ENCODE results near the gene CMIP. TPM values are rescaled to one million over a fixed set of nuclear protein-coding genes. Genes with fewer than 3 reads are reported as not detected.

The CMIP gene
- total RNA-seq, 1 experiment from 2014 or later, result 68.0 TPM

- no peaks in the 10 kb centered on the region for H3K4me1 Mint-ChIP-seq (ENCODE audit: low read depth, unreplicated experiment)
- intact Hi-C loops (cut with micrococcal nuclease; ENCODE audit: unreplicated experiment), result no loop called here
- ChIA-PET CTCF (no interaction called here), POLR2A (no interaction called here)
- no peak for TF ChIP-seq CTCF (IDR thresholded peaks at IDR 0.05; ENCODE audit: insufficient read depth in 1 of 2, low read depth in 1 of 2, low read length in 1 of 2, severe bottlenecking in 1 of 2, unreplicated experiment in 1 of 2)
- H3K9me3 ChIP-seq, result no peaks in the 10 kb centered on the region
- no peak overlapping the region for H3K4me3 ChIP-seq (ENCODE audit: low read depth, low read length)
- no TSS peak for BruUV-seq (replicated peaks)
- no peaks in the 10 kb centered on the region for H3K4me1 ChIP-seq
- H3K4me3 Mint-ChIP-seq (ENCODE audit: unreplicated experiment), result no peak overlapping the region
- no peak overlapping the region for H3K27ac Mint-ChIP-seq (ENCODE audit: unreplicated experiment)
- no peaks in the 10 kb centered on the region for H3K9me3 Mint-ChIP-seq (ENCODE audit: unreplicated experiment)
- DNase-seq, result no peak
- H3K27me3 Mint-ChIP-seq (ENCODE audit: insufficient read depth, unreplicated experiment), result no peaks in the 10 kb centered on the region
- H3K36me3 ChIP-seq (ENCODE audit: control insufficient read depth, insufficient read depth, low read length), result 0 out of 2 replicates have a peak, but pooled peaks cover 2% of the 10 kb centered on the region
- no peaks in the 10 kb centered on the region for H3K27me3 ChIP-seq (replicated peaks; ENCODE audit: control insufficient read depth, insufficient read depth, low read length)
- peaks cover 13% of the 10 kb centered on the region for H3K36me3 Mint-ChIP-seq (ENCODE audit: insufficient read depth, unreplicated experiment)
Measured at GRCh38 chr16:81626181-81626674, 181.6 kb downstream of the CMIP start.

GRCh38 chr16:81627024-81627423 is 182.4 kb downstream of the CMIP start:
- no peaks in the 10 kb centered on the region for H3K27me3 Mint-ChIP-seq (ENCODE audit: insufficient read depth, unreplicated experiment)
- no peak for TF ChIP-seq CTCF (IDR thresholded peaks at IDR 0.05; ENCODE audit: insufficient read depth in 1 of 2, low read depth in 1 of 2, low read length in 1 of 2, severe bottlenecking in 1 of 2, unreplicated experiment in 1 of 2)
- Histone ChIP-seq H3K9me3 (no peaks in the 10 kb centered on the region), H3K36me3 (ENCODE audit: control insufficient read depth, insufficient read depth, low read length) (no peaks in the 10 kb centered on the region), H3K4me3 (ENCODE audit: low read depth, low read length) (no peak overlapping the region), H3K4me1 (no peaks in the 10 kb centered on the region), H3K27me3 (replicated peaks; ENCODE audit: control insufficient read depth, insufficient read depth, low read length) (no peaks in the 10 kb centered on the region)
- no peak overlapping the region for H3K27ac Mint-ChIP-seq (ENCODE audit: unreplicated experiment)
- intact Hi-C loops (cut with micrococcal nuclease; ENCODE audit: unreplicated experiment), result no loop called here
- peaks cover under 1% of the 10 kb centered on the region for H3K4me1 Mint-ChIP-seq (ENCODE audit: low read depth, unreplicated experiment)
- POLR2A ChIA-PET, result no interaction called here
- H3K4me3 Mint-ChIP-seq (ENCODE audit: unreplicated experiment), result no peak overlapping the region
- no TSS peak for BruUV-seq (replicated peaks)
- no peak for DNase-seq
- H3K9me3 Mint-ChIP-seq (ENCODE audit: unreplicated experiment), result no peaks in the 10 kb centered on the region
- peaks cover 13% of the 10 kb centered on the region for H3K36me3 Mint-ChIP-seq (ENCODE audit: insufficient read depth, unreplicated experiment)
- CTCF ChIA-PET, result no interaction called here

- peaks cover 7% of the 10 kb centered on the region for H3K4me1 Mint-ChIP-seq (ENCODE audit: low read depth, unreplicated experiment)
- no peak overlapping the region for H3K4me3 ChIP-seq (ENCODE audit: low read depth, low read length)
- no peaks in the 10 kb centered on the region for H3K27me3 ChIP-seq (replicated peaks; ENCODE audit: control insufficient read depth, insufficient read depth, low read length)
- no peaks in the 10 kb centered on the region for H3K9me3 ChIP-seq
- DNase-seq, result no peak
- peaks cover 3% of the 10 kb centered on the region; the same call in 1 of the 2 replicates for H3K4me1 ChIP-seq
- no TSS peak for BruUV-seq (replicated peaks)
- intact Hi-C loops (cut with micrococcal nuclease; ENCODE audit: unreplicated experiment), result no loop called here
- TF ChIP-seq CTCF (IDR thresholded peaks at IDR 0.05; ENCODE audit: insufficient read depth in 1 of 2, low read depth in 1 of 2, low read length in 1 of 2, severe bottlenecking in 1 of 2, unreplicated experiment in 1 of 2), result no peak
- ChIA-PET CTCF (interaction anchor here (0.7 kb wide), 1 partner anchor 70 kb away, joined by 3 read pairs; no protein-coding TSS in a partner anchor), POLR2A (no interaction called here)
- no peaks in the 10 kb centered on the region for H3K27me3 Mint-ChIP-seq (ENCODE audit: insufficient read depth, unreplicated experiment)
- no peak overlapping the region for H3K27ac Mint-ChIP-seq (ENCODE audit: unreplicated experiment)
- H3K9me3 Mint-ChIP-seq (ENCODE audit: unreplicated experiment), result no peaks in the 10 kb centered on the region
- H3K4me3 Mint-ChIP-seq (ENCODE audit: unreplicated experiment), result no peak overlapping the region
- H3K36me3 ChIP-seq (ENCODE audit: control insufficient read depth, insufficient read depth, low read length), result no peaks in the 10 kb centered on the region; the same call in 1 of the 2 replicates
- H3K36me3 Mint-ChIP-seq (ENCODE audit: insufficient read depth, unreplicated experiment), result peaks cover 21% of the 10 kb centered on the region
Measured at GRCh38 chr16:81627729-81628244, 183.2 kb downstream of the CMIP start.
